Adrenal gland (tissue), 12 donors: ENCODE data around the gene KRTAP5-5. TPM values are rescaled to one million over a fixed set of nuclear protein-coding genes. Genes with fewer than 3 reads are reported as not detected.
"Not testable (repeated sequence)": the region's sequence is repeated elsewhere in the genome, so short reads cannot be mapped to it uniquely, and the experiment has no call there.

Experiments
- DNase-seq, 7 donors: peaks; one replicate each; pipeline ENCODE4 v3.0.0-alpha.2; 2019 to 2020
- H3K27ac ChIP-seq, 5 donors: fragments of 200-600 bp; sonication (generic) in 4 of 5; 1 replicate in 3 of 5; 2 replicates in 2 of 5; pipeline versions ENCODE4 v1.5.1 to v1.8.0; 2016 to 2020; ENCODE audit warnings: mild to moderate bottlenecking in 1 of 5
- H3K27me3 ChIP-seq: fragments of 200-600 bp; 2 replicates; pipeline ENCODE4 v1.8.0; 2021
- H3K36me3 ChIP-seq, 2 donors: fragments of 200-600 bp; replicated peaks in 1 of 2; 1 replicate in 1 of 2; 2 replicates in 1 of 2; pipeline versions ENCODE4 v1.5.1 to v1.8.0; 2018 to 2022
- H3K4me1 ChIP-seq, 2 donors: fragments of 200-600 bp; replicated peaks in 1 of 2; 1 replicate in 1 of 2; 2 replicates in 1 of 2; pipeline versions ENCODE4 v1.5.1 to v1.8.0; 2018 to 2021
- H3K4me3 ChIP-seq, 4 donors: fragments of 200-600 bp; sonication (generic) in 3 of 4; one replicate each; pipeline ENCODE4 v1.5.1; 2016 to 2018
- H3K9me3 ChIP-seq, 3 donors: fragments of 200-600 bp; sonication (generic) in 1 of 3; replicated peaks in 1 of 3; 1 replicate in 2 of 3; 2 replicates in 1 of 3; pipeline versions ENCODE4 v1.5.1 to v1.8.0; 2016 to 2021
- CTCF ChIP-seq, 6 experiments: fragments of 450-650 bp in 4 of 6; fragments of 200-600 bp in 2 of 6; sonication (generic) in 1 of 6; IDR thresholded peaks; 1 replicate in 5 of 6; 2 replicates in 1 of 6; pipeline versions ENCODE4 v1.5.1 to v1.8.0; 2016 to 2021; ENCODE audit warnings: antibody characterized with exemption in 6 of 6, mild to moderate bottlenecking in 2 of 6, moderate library complexity in 1 of 6
- POLR2A ChIP-seq, 2 donors: fragments of 450-650 bp; IDR thresholded peaks; one replicate each; pipeline ENCODE4 v1.6.1; 2017; ENCODE audit warnings: antibody characterized with exemption in 2 of 2, mild to moderate bottlenecking in 2 of 2, moderate library complexity in 1 of 2
- WGBS, 4 donors: extraction: QIAGEN DNeasy Blood & Tissue Kit in 2 of 4; methylation state at CpG; one replicate each; pipeline versions ENCODE4 v1.1.5 to v1.1.7; 2013 to 2017; 5-methylcytosine and 5-hydroxymethylcytosine counted together
- intact Hi-C, 2 donors: fragments of 100-400 bp; cut with DNase I; formaldehyde crosslinking; loops; one replicate each; pipeline versions ENCODE4 v1.14.1 to v1.15.0; 2022 to 2023
- polyA plus RNA-seq, 3 donors: library from polyadenylated mRNA; stranded (reverse); fragments of 200-250 nt in 2 of 3; fragments of 350-450 nt in 1 of 3; fragmentation: Illumina TruSeq in 1 of 3; extraction: RNeasy Lipid Tissue Mini Kit (QIAGEN cat#74804) in 1 of 3; gene quantifications; one replicate each; pipeline ENCODE4 v1.2.3, GENCODE V29; 2013 to 2014
- total RNA-seq, 9 donors: library from RNA; depleted of rRNA in 4 of 9; stranded (reverse); fragments of >200 nt in 4 of 9; fragments of 120-200 nt in 1 of 9; fragmentation: NEBNext Ultra II Directional in 1 of 9; extraction: Animal tissue kit (Norgen Biotek cat#: 25700) in 1 of 9; gene quantifications; one replicate each; pipeline versions ENCODE4 v1.1.0 to v1.2.4, GENCODE V29; 2013 to 2023
- donor health status: healthy with polysubstance abuse.
- donor health status: Bipolar disorder and iron deficiency.
- donor health status: DM: yes; HTN: yes; CAD: no.
- donor health status: DM: no; HTN: no; CAD: no.
- donor health status: DM: no; HTN: no; CAD: no.
- donor health status: DM: yes; HTN: yes; CAD: no.

KRTAP5-5 gene
- total and polyA plus RNA-seq, 12 donors = not detected

DNA sequence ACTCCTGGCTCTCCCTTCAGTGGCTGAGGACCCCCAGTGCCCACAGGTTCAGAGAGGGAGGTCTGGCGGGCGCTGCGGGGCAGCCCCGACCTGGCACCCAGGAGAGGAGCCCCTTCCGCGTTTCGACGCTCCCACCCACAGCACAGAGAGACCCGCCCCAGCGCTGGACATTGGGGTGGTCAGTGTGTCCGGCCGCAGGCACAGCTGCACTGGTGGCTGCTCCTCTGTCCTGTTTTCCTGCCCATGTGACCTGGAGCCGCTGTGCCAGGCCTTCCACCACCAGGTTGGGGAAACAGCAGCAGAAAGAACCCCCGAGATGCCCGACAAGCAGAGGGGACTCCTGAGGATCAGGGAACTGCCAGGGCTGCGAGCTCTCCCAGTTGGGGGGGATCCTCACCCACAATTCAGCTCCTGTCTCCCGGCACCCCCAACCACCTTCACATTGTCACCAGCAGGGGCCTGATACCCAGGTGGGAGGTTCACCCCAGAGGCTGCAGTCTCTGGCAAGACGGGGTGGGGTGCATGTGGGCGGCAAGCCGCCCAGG lies 13.6 kb downstream of the KRTAP5-5 start:
- no peaks in the 10 kb centered on the region for H3K36me3 ChIP-seq
- intact Hi-C loops = loop anchor here in 1 of 2 donors (10.0 kb wide), 1 partner anchor 512 kb away; no protein-coding TSS in a partner anchor
- no peak overlapping the region for H3K27ac ChIP-seq
- no peaks in the 10 kb centered on the region for H3K4me1 ChIP-seq
- H3K9me3 ChIP-seq = no peaks in the 10 kb centered on the region
- WGBS, 4 donors = 87 to 94% (median 91%) methylated on average over 7 to 20 of the region's 20 CpGs
- peak in 1 of 7 donors; percentile 12 for DNase-seq
- no peak overlapping the region for H3K4me3 ChIP-seq
- peaks cover 10% of the 10 kb centered on the region for H3K27me3 ChIP-seq
- TF ChIP-seq CTCF (IDR thresholded peaks at IDR 0.05) (no peak), POLR2A (IDR thresholded peaks at IDR 0.05) (no peak)

DNA sequence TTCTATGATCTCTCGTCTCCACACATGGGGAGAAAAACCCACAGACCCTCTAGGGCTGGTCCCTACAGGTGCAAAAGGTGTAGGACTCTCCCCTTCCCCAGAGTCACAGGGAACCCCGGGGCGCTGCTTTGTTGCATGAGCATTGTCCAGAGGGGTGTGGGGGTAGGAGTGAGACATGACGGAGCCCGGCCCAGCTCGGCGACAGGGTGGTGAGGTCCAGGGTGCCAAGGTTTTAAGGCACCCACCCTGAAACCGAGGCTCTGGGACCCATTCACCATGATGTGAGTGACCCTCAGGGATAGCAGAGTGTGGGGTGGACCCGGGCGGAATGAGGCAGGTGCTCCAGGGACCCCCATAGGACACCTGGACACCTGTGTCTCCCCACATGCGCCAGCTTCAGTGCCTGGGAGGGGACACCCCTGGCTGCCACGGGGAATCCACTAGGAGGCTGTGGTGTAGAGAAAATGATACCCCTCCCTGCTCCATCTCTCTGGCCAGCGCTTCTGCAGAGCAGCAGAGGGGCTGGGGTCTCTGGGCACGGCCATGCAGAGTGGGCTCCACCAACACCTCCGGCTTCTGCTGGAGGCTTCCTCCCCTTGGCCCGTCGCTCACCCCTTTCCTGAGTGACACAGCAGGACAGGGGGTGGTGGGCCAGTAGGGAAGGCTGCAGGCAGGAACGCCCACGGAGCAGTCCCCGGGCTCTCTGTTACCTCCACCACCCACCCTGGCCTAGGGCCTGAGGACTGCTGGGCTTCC lies 15.2 kb downstream of the KRTAP5-5 start:
- H3K27me3 ChIP-seq = peaks cover 3% of the 10 kb centered on the region
- no peak overlapping the region for H3K27ac ChIP-seq
- DNase-seq = no peak
- no peaks in the 10 kb centered on the region for H3K9me3 ChIP-seq
- no peaks in the 10 kb centered on the region for H3K36me3 ChIP-seq
- no peaks in the 10 kb centered on the region for H3K4me1 ChIP-seq
- WGBS, 4 donors = 79 to 86% (median 81%) methylated on average over 17 to 20 of the region's 20 CpGs
- TF ChIP-seq CTCF (IDR thresholded peaks at IDR 0.05) = no peak
- no peak for TF ChIP-seq POLR2A (IDR thresholded peaks at IDR 0.05)
- intact Hi-C loops = loop anchor here in 1 of 2 donors (10.0 kb wide), 1 partner anchor 510 kb away; no protein-coding TSS in a partner anchor
- H3K4me3 ChIP-seq = no peak overlapping the region

DNA sequence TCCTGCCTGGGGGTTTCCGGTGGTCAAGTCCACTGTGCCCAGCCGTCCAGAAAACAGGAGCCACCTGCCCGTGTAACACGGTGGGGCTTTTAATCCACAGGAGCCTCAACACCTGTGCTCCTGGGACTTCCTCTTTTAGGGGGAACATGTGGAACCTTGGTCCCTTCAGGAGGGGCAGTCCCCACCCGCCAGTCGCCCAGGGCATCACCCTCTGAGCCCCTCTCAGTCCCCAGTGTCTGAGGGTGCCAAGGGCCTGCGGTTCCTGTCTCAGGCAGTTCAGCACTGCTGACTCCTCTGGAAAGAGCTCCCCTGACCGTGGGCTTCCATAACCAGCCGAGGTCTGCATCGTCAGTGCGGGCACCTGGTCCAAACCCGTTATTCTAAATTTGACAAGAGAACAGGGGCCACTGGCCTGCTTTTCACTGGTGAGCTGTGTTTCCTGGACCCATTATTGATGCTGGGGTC lies 15.8 kb downstream of the KRTAP5-5 start:
- intact Hi-C loops = loop anchor here in 1 of 2 donors (10.0 kb wide), 1 partner anchor 509 kb away; no protein-coding TSS in a partner anchor
- H3K4me3 ChIP-seq = no peak overlapping the region
- WGBS, 4 donors = 72 to 85% (median 74%) methylated on average over 8 to 12 of the region's 12 CpGs
- no peaks in the 10 kb centered on the region for H3K9me3 ChIP-seq
- no peak overlapping the region for H3K27ac ChIP-seq
- no peak for DNase-seq
- no peaks in the 10 kb centered on the region for H3K36me3 ChIP-seq
- no peaks in the 10 kb centered on the region for H3K27me3 ChIP-seq
- no peak for TF ChIP-seq POLR2A (IDR thresholded peaks at IDR 0.05)
- no peak for TF ChIP-seq CTCF (IDR thresholded peaks at IDR 0.05)
- H3K4me1 ChIP-seq = no peaks in the 10 kb centered on the region

DNA sequence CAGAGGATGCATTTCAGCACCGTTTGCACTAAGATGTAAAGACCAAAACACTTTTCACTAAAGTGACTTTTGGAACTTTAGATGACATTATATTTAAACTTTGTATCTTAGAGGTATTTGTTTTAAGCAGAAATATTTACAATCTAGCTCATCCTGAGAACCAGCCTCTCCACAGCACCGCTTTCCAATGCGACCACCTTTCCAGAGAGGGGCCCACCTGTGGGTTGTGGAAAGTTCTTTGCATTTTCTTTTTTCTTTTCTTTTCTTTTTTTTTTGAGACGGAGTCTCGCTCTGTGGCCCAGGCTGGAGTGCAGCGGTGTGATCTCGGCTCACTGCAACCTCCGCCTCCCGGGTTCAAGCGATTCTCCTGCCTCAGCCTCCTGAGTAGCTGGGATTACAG lies 17.0 kb downstream of the KRTAP5-5 start:
- intact Hi-C loops = loop anchor here in 1 of 2 donors (10.0 kb wide), 1 partner anchor 508 kb away; no protein-coding TSS in a partner anchor
- H3K4me3 ChIP-seq, H3K4me1 ChIP-seq, H3K27me3 ChIP-seq, DNase-seq, H3K36me3 ChIP-seq, H3K27ac ChIP-seq, H3K9me3 ChIP-seq: not testable (repeated sequence)
- WGBS, 4 donors = 78 to 92% (median 91%) methylated on average over 10 of the region's 10 CpGs
